Common myeloid progenitor, CD34-positive (primary cell): ENCODE measurements around the gene GALNT9.

Source experiments
- CTCF ChIA-PET: fragments of 350-600 bp; sonication (Branson Sonifier 250); formaldehyde crosslinking; loops from one replicate; lab custom pipeline; 2021; ENCODE audit warnings: antibody characterized with exemption; lab: Charles Lee
- POLR2A ChIA-PET: fragments of 350-600 bp; sonication (Branson Sonifier 250); formaldehyde crosslinking; loops from one replicate; lab custom pipeline; 2021; ENCODE audit warnings: antibody characterized with exemption; lab: Charles Lee
- DNase-seq, 3 donors: peaks; one replicate each; pipeline versions ENCODE4 v3.0.0 to v3.0.0-alpha.2; 2013
- H3K27ac ChIP-seq, 2 experiments: 1 replicate in 1 of 2; 2 replicates in 1 of 2; pipeline ENCODE4 v1.7.0; 2013; ENCODE audit warnings: inconsistent platforms in 2 of 2, low read length in 2 of 2, mild to moderate bottlenecking in 2 of 2, low read depth in 1 of 2, moderate library complexity in 1 of 2; ENCODE audit not compliant: severe bottlenecking in 2 of 2, insufficient read depth in 1 of 2, poor library complexity in 1 of 2
- H3K27me3 ChIP-seq, 5 experiments: replicated peaks in 2 of 5; 1 replicate in 3 of 5; 2 replicates in 2 of 5; pipeline versions ENCODE4 v1.6.1 to v1.7.0; 2013; ENCODE audit warnings: low read length in 4 of 5, mild to moderate bottlenecking in 2 of 5, moderate library complexity in 2 of 5, inconsistent platforms in 1 of 5; ENCODE audit not compliant: insufficient read depth in 5 of 5, control insufficient read depth in 4 of 5
- H3K36me3 ChIP-seq, 4 experiments: 1 replicate in 2 of 4; 2 replicates in 2 of 4; pipeline versions ENCODE4 v1.6.1 to v1.7.0; 2013; ENCODE audit warnings: low read length in 3 of 4, control low read depth in 1 of 4, mild to moderate bottlenecking in 1 of 4; ENCODE audit not compliant: control insufficient read depth in 4 of 4, insufficient read depth in 4 of 4
- H3K4me1 ChIP-seq, 4 experiments: 1 replicate in 3 of 4; 2 replicates in 1 of 4; pipeline versions ENCODE4 v1.6.1 to v1.7.1; 2013; ENCODE audit warnings: low read length in 3 of 4, mild to moderate bottlenecking in 3 of 4, control low read depth in 1 of 4, inconsistent platforms in 1 of 4, moderate library complexity in 1 of 4; ENCODE audit not compliant: control insufficient read depth in 4 of 4, insufficient read depth in 4 of 4; ENCODE audit errors: control extremely low read depth in 1 of 4
- H3K4me3 ChIP-seq, 7 experiments: 1 replicate in 4 of 7; 2 replicates in 3 of 7; pipeline versions ENCODE4 v1.5.1 to v1.7.0; 2013; ENCODE audit warnings: mild to moderate bottlenecking in 7 of 7, low read length in 6 of 7, moderate library complexity in 6 of 7, inconsistent platforms in 2 of 7, low read depth in 2 of 7, control low read depth in 1 of 7; ENCODE audit not compliant: insufficient read depth in 4 of 7, control insufficient read depth in 1 of 7; ENCODE audit errors: extremely low read depth in 1 of 7
- H3K9me3 ChIP-seq, 5 experiments: 1 replicate in 4 of 5; 2 replicates in 1 of 5; pipeline versions ENCODE4 v1.6.1 to v1.7.1; 2013; ENCODE audit warnings: low read length in 4 of 5, mild to moderate bottlenecking in 2 of 5, inconsistent platforms in 1 of 5, low read depth in 1 of 5, moderate library complexity in 1 of 5; ENCODE audit not compliant: control insufficient read depth in 4 of 5, insufficient read depth in 2 of 5; ENCODE audit errors: control extremely low read depth in 1 of 5
- WGBS: methylation state at CpG from one replicate; pipeline ENCODE4 v1.1.5; 2013; ENCODE audit not compliant: insufficient coverage; 5-methylcytosine and 5-hydroxymethylcytosine counted together

GALNT9 gene

GRCh38 chr12:132230381-132230780, 99.0 kb downstream of the GALNT9 start:
- CTCF ChIA-PET: interaction anchor here (1.0 kb wide), 1 partner anchor 12 kb away, joined by 3 read pairs; no protein-coding TSS in a partner anchor
- peaks cover 0 to 27% (median 9%) of the 10 kb centered on the region in 5 experiments for H3K27me3 ChIP-seq
- 92% methylated on average over 20 of the region's 22 CpGs for WGBS
- POLR2A ChIA-PET: no interaction called here
- no peak for DNase-seq
- no peaks in the 10 kb centered on the region for H3K36me3 ChIP-seq
- no peak overlapping the region for H3K4me3 ChIP-seq
- no peaks in the 10 kb centered on the region for H3K4me1 ChIP-seq
- no peaks in the 10 kb centered on the region for H3K9me3 ChIP-seq
- H3K27ac ChIP-seq: no peak overlapping the region

DNA sequence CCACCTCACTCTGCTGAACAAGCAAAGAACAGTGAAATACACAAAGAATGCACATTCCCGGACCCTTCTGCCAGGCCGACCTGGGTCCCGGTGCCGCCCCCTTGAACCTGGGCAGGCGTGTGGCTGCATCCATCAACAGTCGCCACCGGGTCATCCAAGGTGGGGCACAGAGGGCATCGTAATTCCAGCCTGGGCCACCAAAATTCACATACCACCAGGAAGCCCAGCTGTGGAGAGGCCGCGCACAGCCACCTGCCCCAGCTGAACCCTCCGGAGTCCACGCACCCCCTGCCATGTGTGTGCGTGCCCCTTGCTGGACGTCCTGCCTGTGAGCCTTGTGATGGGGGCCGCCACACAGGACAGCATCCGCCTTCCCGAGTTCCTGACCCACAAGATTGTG, 99.5 kb downstream of the GALNT9 start:
- CTCF ChIA-PET: interaction anchor here (1.0 kb wide), 1 partner anchor 11 kb away, joined by 3 read pairs; no protein-coding TSS in a partner anchor
- 91% methylated on average over 17 of the region's 17 CpGs for WGBS
- no peak overlapping the region for H3K27ac ChIP-seq

DNA sequence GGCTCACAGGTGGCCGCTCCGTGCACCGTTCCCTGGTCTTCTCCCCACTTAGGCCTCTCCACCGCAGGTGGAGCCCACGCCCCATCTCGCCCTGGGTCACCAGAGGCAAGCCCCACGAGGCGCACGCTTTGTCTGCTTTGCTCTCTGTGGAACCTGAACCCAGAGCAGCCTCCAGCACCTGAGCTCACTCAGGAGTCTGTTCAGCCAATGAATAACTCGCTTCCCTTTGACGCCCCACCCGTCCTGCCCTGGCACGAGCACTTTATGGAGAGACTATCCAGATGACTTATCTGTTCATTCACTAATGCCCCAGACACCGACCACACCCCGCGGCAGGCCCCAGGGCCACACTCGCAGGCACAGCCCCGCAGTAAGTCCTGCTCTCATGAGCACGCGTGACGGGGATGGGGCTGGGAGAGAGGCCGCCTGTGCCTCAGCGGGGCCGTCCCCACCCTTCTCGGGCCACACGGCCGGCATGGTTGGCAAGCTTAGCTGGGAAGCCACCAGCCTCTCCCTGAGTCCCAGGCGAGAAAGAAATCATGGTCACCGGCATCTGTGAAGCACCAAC, 100.1 kb downstream of the GALNT9 start:
- H3K27me3 ChIP-seq: peaks cover 0 to 27% (median 9%) of the 10 kb centered on the region in 5 experiments
- ChIA-PET POLR2A (no interaction called here), CTCF (no interaction called here)
- no peak for DNase-seq
- H3K9me3 ChIP-seq: no peaks in the 10 kb centered on the region
- WGBS: 93% methylated on average over 27 of the region's 29 CpGs
- H3K27ac ChIP-seq: no peak overlapping the region
- no peaks in the 10 kb centered on the region for H3K36me3 ChIP-seq
- no peaks in the 10 kb centered on the region for H3K4me1 ChIP-seq
- H3K4me3 ChIP-seq: no peak overlapping the region

More for the DNA sequence above, 99.5 kb downstream of the GALNT9 start:
- H3K4me3 ChIP-seq: no peak overlapping the region
- POLR2A ChIA-PET: no interaction called here
- H3K9me3 ChIP-seq: no peaks in the 10 kb centered on the region
- H3K4me1 ChIP-seq: no peaks in the 10 kb centered on the region
- no peaks in the 10 kb centered on the region for H3K36me3 ChIP-seq
- H3K27me3 ChIP-seq: peaks cover 0 to 27% (median 9%) of the 10 kb centered on the region in 5 experiments
- no peak for DNase-seq

GRCh38 chr12:132228476-132229192, 100.8 kb downstream of the GALNT9 start:
- ChIA-PET POLR2A (no interaction called here), CTCF (no interaction called here)
- no peaks in the 10 kb centered on the region for H3K36me3 ChIP-seq
- no peaks in the 10 kb centered on the region for H3K4me1 ChIP-seq
- H3K4me3 ChIP-seq: no peak overlapping the region
- H3K27me3 ChIP-seq: peaks cover 0 to 27% (median 9%) of the 10 kb centered on the region in 5 experiments
- DNase-seq: no peak
- H3K27ac ChIP-seq: no peak overlapping the region
- WGBS: 70% methylated on average over 24 of the region's 28 CpGs
- no peaks in the 10 kb centered on the region for H3K9me3 ChIP-seq

- H3K27me3 ChIP-seq: peaks cover 0 to 27% (median 9%) of the 10 kb centered on the region in 5 experiments
- 62% methylated on average over 24 of the region's 26 CpGs for WGBS
- ChIA-PET POLR2A (no interaction called here), CTCF (interaction anchor here (1.0 kb wide), 1 partner anchor 13 kb away, joined by 3 read pairs; no protein-coding TSS in a partner anchor)
- H3K36me3 ChIP-seq: no peaks in the 10 kb centered on the region
- DNase-seq: no peak
- H3K4me3 ChIP-seq: no peak overlapping the region
- peaks cover 0 to 2% (median under 1%) of the 10 kb centered on the region in 4 experiments for H3K4me1 ChIP-seq
- H3K9me3 ChIP-seq: no peaks in the 10 kb centered on the region
- no peak overlapping the region for H3K27ac ChIP-seq
Observed at GRCh38 chr12:132227782-132228475, 101.5 kb downstream of the GALNT9 start.

GRCh38 chr12:132227118-132227517, 102.3 kb downstream of the GALNT9 start:
- WGBS: 87% methylated on average over 21 of the region's 28 CpGs
- peaks cover 0 to 9% (median 7%) of the 10 kb centered on the region in 4 experiments for H3K4me1 ChIP-seq
- H3K36me3 ChIP-seq: no peaks in the 10 kb centered on the region
- CTCF ChIA-PET: interaction anchor here (1.0 kb wide), 1 partner anchor 12 kb away, joined by 3 read pairs; no protein-coding TSS in a partner anchor
- no peaks in the 10 kb centered on the region for H3K9me3 ChIP-seq
- H3K27ac ChIP-seq: no peak overlapping the region
- H3K4me3 ChIP-seq: no peak overlapping the region
- peaks cover 0 to 27% (median 9%) of the 10 kb centered on the region in 5 experiments for H3K27me3 ChIP-seq
- POLR2A ChIA-PET: no interaction called here
- no peak for DNase-seq
